NB4 (cell line): ENCODE data around the gene NAALADL2.

ENCODE experiments used
- POLR2A ChIP-seq: IDR thresholded peaks from 2 replicates; pipeline ENCODE4 v1.6.1; 2011; ENCODE audit warnings: mild to moderate bottlenecking; ENCODE audit not compliant: insufficient read length; ENCODE audit errors: extremely low read depth
- TF ChIP-seq, protein P1 (sequence below): IDR thresholded peaks from one replicate; pipeline ENCODE4 v1.5.1; 2012; ENCODE audit warnings: low read depth, low read length

DNA sequence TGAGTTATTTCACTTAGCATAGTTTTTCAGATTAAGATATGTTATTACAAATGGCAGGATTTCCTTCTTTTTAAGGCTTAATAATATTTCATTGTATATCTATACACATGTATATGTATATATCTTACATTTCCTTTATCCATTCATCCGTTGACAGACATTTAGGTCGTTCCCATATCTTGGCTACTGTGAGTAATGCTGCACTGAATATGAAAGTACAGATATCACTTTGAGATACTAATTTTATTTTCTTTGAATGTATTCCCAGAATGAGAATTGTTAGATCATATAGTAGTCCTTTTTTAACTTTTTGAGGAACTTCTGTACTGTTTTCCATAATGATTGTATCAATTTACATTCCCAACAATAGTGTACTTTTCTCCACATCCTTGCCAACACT lies 270.4 kb downstream of the NAALADL2 start:
- no peak for TF ChIP-seq POLR2A
- TF ChIP-seq, protein P1, sequence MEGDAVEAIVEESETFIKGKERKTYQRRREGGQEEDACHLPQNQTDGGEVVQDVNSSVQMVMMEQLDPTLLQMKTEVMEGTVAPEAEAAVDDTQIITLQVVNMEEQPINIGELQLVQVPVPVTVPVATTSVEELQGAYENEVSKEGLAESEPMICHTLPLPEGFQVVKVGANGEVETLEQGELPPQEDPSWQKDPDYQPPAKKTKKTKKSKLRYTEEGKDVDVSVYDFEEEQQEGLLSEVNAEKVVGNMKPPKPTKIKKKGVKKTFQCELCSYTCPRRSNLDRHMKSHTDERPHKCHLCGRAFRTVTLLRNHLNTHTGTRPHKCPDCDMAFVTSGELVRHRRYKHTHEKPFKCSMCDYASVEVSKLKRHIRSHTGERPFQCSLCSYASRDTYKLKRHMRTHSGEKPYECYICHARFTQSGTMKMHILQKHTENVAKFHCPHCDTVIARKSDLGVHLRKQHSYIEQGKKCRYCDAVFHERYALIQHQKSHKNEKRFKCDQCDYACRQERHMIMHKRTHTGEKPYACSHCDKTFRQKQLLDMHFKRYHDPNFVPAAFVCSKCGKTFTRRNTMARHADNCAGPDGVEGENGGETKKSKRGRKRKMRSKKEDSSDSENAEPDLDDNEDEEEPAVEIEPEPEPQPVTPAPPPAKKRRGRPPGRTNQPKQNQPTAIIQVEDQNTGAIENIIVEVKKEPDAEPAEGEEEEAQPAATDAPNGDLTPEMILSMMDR: no peak
